ENCODE measurements around the gene ITGAE.
A peak's percentile ranks its signal among the peaks of the same experiment; 100 is the strongest.
"Not testable (repeated sequence)": the region's sequence is repeated elsewhere in the genome, so short reads cannot be mapped to it uniquely, and the experiment has no call there.

ITGAE gene

GRCh38 chr17:3761036-3761917 is 39.7 kb downstream of the ITGAE start:
- DNase-seq (ENCODE audit: low spot score), result no peak

- no peak for DNase-seq (ENCODE audit: low spot score)
Measured at GRCh38 chr17:3759597-3760216, 41.3 kb downstream of the ITGAE start.

- DNase-seq (ENCODE audit: low spot score), result no peak
Measured at GRCh38 chr17:3755335-3756030, 45.5 kb downstream of the ITGAE start.

DNA sequence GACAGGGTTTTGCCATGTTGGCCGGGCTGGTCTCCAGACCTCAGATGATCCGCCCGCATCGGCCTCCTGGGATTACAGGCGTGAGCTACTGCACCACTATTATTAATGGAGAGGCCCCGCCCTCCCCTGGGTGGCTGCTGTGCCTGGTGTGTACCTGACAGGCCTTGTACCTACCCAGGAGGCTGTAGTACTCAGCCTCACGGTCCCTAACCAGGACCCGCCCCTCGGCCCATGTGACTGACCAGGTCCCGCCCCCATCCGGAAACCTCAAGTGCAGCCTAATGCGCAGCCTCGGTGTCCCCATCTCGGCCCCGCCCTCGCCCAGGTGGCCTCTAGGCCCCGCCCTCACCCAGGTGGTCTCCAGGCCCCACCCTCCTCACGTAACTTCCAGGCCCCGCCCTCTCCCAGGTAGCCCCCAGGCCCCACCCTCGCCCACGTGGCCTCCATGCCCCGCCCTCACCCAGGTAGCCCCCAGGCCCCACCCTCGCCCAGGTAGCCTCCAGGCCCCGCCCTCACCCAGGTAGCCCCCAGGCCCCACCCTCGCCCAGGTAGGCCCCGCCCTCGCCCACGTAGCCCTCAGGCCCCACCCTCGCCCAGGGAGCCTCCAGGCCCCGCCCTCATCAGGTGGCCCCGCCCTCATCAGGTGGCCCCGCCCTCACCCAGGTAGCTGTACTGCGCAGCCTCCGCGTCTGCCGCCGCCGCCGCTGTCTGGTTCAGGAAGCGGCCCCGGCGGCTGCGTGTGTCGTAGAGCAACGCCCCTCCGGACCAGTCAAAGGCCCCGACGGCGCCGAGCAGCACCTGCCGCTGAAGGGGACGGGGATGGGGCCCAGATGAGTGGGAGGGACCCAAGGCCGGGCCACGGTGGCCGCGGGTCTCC is 46.3 kb downstream of the ITGAE start:
- DNase-seq (ENCODE audit: low spot score), result peak; percentile 90

- no peak for DNase-seq (ENCODE audit: low spot score)
Measured at GRCh38 chr17:3754066-3754457, 46.9 kb downstream of the ITGAE start.

- no peak for DNase-seq (ENCODE audit: low spot score)
Measured at GRCh38 chr17:3753624-3754023, 47.4 kb downstream of the ITGAE start.

DNA sequence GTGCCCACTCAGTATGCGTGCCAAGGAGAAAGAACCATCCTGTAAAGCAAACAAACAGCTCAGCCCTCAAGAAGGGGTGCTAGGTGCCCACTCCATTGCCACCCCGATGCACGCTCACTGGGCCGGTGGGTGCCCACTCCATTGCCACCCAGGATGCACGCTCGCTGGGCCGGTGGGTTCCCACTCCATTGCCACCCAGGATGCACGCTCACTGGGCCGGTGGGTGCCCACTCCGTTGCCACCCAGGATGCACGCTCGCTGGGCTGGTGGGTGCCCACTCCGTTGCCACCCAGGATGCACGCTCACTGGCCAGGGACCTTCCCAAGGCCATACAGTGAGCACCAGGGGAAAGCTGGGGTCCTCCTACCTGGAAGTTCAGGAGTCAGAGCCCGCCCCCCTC is 49.2 kb downstream of the ITGAE start:
- DNase-seq (ENCODE audit: low spot score), result no peak

DNA sequence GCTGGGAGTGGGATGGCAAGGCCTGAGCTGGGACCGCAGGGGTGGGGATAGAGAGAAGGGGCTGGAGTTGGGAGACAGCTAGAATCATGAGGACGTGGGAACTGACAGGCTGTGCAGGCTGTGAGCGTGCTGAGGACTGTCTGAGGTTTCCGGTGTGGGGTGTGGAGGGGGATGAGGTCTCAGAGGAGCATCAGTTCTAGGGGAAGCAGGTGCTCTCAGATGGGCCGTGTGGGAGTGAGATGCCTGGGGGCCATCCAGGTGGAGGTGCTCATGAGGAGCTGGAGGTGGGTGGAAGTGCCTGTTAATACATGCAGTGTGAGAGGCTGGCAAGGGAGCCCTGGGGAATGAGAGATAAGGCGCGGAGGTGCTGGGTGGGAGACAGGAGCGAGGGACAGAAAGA is 50.1 kb downstream of the ITGAE start:
- DNase-seq (ENCODE audit: low spot score), result no peak

DNA sequence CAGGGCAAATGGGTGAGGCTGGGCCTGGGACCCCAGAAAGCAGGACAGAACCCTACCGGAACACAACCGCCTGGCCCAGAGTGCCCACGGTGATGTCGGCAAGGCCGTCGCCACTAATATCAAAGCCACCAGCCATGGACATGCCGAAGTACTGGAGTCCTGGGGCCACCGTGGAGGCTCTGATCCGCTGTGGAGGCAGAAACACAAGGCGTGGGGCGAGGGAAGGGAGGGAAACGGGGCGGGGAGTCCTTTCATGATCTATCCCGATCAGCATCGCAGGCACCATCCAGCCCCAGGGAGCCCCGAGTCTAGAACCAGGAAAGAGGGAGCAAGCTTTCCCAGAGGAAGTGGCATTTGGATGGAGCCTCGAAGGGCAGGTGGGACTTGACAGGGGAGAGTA is 50.7 kb downstream of the ITGAE start:
- DNase-seq (ENCODE audit: low spot score), result no peak

GRCh38 chr17:3748576-3748975 is 52.4 kb downstream of the ITGAE start:
- DNase-seq (ENCODE audit: low spot score), result no peak

DNA sequence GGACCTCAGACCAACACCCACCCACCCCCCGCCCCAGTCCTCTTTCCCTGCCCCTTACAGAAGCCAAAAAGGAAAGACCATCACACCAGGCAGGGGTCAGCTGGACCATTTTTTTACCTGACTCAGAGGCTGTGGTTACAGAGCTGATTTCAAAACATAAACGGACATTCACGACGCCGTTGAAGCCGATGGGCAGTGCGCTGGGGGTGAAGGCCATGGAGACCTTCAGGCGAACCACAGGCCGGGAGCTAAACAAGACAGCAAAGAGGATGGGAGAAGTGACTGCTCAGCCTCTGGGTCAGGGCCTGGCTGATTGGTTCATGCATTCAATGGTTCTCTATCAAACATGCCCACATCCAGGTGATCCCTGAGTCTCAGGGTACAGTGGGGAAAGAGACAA is 53.2 kb downstream of the ITGAE start:
- no peak for DNase-seq (ENCODE audit: low spot score)

GRCh38 chr17:3745071-3745470 is 55.9 kb downstream of the ITGAE start:
- DNase-seq (ENCODE audit: low spot score), result no peak

GRCh38 chr17:3744014-3744413 is 57.0 kb downstream of the ITGAE start:
- DNase-seq (ENCODE audit: low spot score), result no peak

GRCh38 chr17:3740611-3741073 is 60.3 kb downstream of the ITGAE start:
- peak; percentile 54 for DNase-seq (ENCODE audit: low spot score)

DNA sequence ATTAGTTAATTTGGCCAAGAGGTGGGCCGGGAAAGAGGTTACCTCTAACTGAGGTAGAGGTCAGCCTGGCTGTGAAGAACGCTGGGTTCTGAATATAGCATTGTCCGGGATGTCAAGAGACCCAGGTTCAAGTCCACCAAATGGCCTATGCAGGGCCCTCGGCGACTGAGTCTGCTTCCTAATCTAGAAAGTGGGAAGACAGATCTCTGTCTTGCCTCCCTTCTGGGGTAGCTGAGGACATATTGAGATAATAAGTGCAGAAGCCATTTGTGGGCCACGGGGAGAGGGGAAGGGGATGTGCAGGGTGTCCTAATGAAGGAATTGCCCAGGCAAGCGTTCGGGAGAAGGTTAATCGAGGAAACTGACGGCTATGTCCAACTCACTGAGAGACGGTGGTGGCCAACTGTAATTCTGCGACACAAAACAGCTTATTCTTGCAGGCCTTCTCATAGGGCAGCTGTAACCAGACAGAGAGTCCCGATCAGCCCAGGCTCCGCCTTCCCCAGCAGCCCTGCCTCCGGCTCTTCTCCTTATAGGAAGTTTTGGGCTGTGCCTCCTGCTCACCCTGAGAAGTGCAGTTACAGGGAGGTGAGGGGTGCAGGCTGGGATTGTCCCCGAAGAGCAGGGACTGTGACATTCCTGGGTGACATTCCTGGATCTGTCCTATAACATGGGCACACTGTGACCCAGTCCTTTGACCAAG is 61.4 kb downstream of the ITGAE start:
- DNase-seq (ENCODE audit: low spot score), result no peak

DNA sequence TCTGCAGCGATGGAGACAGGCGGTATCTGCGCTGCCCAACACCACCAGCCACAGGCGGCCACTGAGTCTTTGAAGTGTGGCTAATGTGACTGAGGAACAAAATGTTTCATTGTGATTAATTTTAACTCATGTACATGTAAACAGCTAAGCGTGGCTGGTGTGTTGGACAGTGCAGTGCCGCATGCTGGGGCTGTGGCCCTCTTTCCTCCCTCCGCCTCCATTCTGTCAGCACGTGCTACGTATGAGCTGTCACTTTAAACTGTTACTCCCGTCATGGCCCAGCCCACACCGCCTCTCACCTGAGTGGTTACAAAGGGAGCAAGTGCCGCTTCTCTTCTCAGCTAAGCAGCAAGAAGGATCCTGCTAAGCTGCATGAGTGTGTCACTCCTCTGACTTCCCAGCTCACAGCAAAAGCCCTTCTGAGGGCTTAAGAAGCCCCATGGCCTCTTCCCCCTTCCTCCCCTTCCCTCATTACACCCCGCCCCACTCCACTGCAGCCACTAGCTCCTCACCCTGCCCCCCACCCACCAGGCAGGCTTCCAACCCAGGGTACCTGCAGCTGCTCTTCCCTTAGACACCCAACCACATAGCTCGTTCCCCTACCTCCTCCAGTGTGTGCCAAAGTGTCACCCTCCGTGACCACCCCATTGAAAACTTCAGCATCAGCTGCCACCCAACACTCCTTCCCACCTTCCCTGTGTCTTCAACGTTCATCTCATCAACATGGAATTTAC is 62.3 kb downstream of the ITGAE start:
- peak; percentile 58 for DNase-seq (ENCODE audit: low spot score)

GRCh38 chr17:3735515-3735914 is 65.5 kb downstream of the ITGAE start:
- no peak for DNase-seq (ENCODE audit: low spot score)

- not testable (repeated sequence) for DNase-seq (ENCODE audit: low spot score)
Measured at GRCh38 chr17:3734911-3735276, 66.1 kb downstream of the ITGAE start.

- peak; percentile 29 for DNase-seq (ENCODE audit: low spot score)
Measured at GRCh38 chr17:3732210-3732621, 68.8 kb downstream of the ITGAE start.

DNA sequence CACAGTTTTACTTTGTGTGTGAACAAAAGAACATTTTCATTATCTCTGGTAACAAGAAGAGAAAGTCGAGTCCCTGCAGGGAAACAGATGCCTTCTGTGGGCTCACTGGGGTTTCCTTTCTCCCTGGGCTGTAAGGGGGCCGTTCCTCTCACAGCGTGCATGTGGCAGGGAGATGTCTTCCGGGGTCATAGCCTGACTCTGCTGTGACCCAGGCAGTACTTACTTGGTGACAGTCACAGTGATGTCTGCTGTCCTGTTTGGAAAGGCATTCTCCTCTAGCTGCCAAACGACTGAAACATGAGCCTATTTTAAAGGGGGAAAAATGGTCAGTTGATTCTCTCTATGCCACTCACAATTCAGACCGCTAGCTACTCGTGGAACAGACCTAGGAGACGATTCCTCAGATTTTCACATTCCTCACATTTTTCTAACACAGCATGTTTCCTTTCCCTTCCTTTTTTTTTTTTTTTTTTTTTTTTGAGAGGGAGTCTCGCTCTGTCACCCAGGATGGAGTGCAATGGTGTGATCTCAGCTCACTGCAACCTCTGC is 70.0 kb downstream of the ITGAE start:
- DNase-seq (ENCODE audit: low spot score), result no peak

Measured in germinal center (tissue), 1 donor.